Suprapubic skin (tissue), 4 donors: ENCODE data around the gene TPD52L2. TPM values are rescaled to one million over a fixed set of nuclear protein-coding genes. Genes with fewer than 3 reads are reported as not detected.

Experiments
- DNase-seq, 2 donors: peaks; one replicate each; pipeline ENCODE4 v3.0.0-alpha.2; 2019; ENCODE audit warnings: low spot score in 2 of 2
- H3K27ac ChIP-seq: fragments of 200-600 bp; sonication (generic); one replicate; pipeline ENCODE4 v1.5.1; 2019
- H3K27me3 ChIP-seq: fragments of 200-600 bp; sonication (generic); one replicate; pipeline ENCODE4 v1.5.1; 2019
- H3K36me3 ChIP-seq: fragments of 200-600 bp; sonication (generic); one replicate; pipeline ENCODE4 v1.5.1; 2019
- H3K4me1 ChIP-seq: fragments of 200-600 bp; sonication (generic); one replicate; pipeline ENCODE4 v1.5.1; 2019
- H3K4me3 ChIP-seq: fragments of 200-600 bp; sonication (generic); one replicate; pipeline ENCODE4 v1.5.1; 2019; ENCODE audit warnings: mild to moderate bottlenecking
- H3K9me3 ChIP-seq: fragments of 200-600 bp; sonication (generic); one replicate; pipeline ENCODE4 v1.5.1; 2019
- EP300 ChIP-seq: sonication (generic); formaldehyde crosslinking; IDR thresholded peaks from one replicate; pipeline ENCODE4 v1.6.1; 2017; ENCODE audit warnings: antibody characterized with exemption
- POLR2A ChIP-seq, 2 donors: fragments of 450-650 bp; IDR thresholded peaks; one replicate each; pipeline ENCODE4 v1.6.1; 2017; ENCODE audit warnings: antibody characterized with exemption in 2 of 2, mild to moderate bottlenecking in 2 of 2, moderate library complexity in 2 of 2
- POLR2AphosphoS5 ChIP-seq, 3 donors: sonication (generic); formaldehyde crosslinking; IDR thresholded peaks; one replicate each; pipeline ENCODE4 v1.6.1; 2017; ENCODE audit warnings: antibody characterized with exemption in 3 of 3
- WGBS: methylation state at CpG from one replicate; pipeline ENCODE4 v1.1.5; 2018; 5-methylcytosine and 5-hydroxymethylcytosine counted together
- total RNA-seq, 4 donors: library from RNA; depleted of rRNA; stranded (reverse); fragments of >200 nt; gene quantifications; one replicate each; pipeline ENCODE4 v1.1.0, GENCODE V29; 2016
- TF ChIP-seq, protein P1 (sequence below), 2 donors: fragments of 200-600 bp in 1 of 2; fragments of 450-650 bp in 1 of 2; sonication (generic) in 1 of 2; IDR thresholded peaks; one replicate each; pipeline ENCODE4 v1.5.1; 2016 to 2019; ENCODE audit warnings: antibody characterized with exemption in 2 of 2, mild to moderate bottlenecking in 1 of 2, moderate library complexity in 1 of 2

The TPD52L2 gene
- total RNA-seq, 4 donors from 2014 or later = 66.5 to 87.4 (median 74.1) TPM

DNA sequence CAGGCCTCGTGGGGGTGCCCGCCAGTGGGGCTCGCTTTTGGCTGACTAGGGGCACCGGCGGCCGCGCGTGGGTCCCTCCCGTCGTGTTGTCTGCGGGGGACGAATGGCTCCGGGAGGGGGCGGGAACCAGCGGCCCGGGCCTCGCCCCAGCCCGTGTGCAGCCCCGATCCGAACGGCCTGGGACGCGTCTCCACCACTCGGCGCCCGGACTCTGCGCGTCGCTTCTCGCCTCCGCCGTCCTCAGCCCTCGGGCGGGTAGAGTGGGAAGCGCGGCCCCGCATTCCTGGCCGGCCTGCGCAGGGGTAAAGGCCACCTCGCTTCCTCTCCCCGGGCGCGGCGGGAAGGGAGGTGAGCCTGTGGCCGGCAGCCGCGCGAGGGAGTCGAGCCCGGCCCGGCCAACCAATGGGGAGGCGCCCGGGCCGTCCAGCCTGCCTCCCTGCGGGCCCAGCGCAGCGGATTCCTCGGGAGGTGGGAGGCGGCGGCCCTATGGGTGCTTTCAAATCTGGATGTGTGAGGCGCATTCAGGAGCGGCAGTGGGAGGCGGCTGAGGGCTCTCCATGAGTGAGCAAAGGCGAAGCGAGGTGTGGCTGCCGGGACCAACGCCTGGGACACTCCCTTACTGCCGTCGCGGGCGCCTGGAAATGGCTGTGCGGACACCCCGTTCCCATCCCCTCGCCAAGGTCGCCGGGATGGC is 32.9 kb upstream of the TPD52L2 start:
- Histone ChIP-seq H3K4me3 (peak overlapping the region; percentile 59), H3K4me1 (peaks cover 47% of the 10 kb centered on the region), H3K27me3 (no peaks in the 10 kb centered on the region), H3K9me3 (no peaks in the 10 kb centered on the region), H3K27ac (peak overlapping the region; percentile 36), H3K36me3 (no peaks in the 10 kb centered on the region)
- TF ChIP-seq POLR2AphosphoS5 (IDR thresholded peaks at IDR 0.05) (no peak), POLR2A (IDR thresholded peaks at IDR 0.05) (no peak), EP300 (no peak)
- TF ChIP-seq, protein P1, sequence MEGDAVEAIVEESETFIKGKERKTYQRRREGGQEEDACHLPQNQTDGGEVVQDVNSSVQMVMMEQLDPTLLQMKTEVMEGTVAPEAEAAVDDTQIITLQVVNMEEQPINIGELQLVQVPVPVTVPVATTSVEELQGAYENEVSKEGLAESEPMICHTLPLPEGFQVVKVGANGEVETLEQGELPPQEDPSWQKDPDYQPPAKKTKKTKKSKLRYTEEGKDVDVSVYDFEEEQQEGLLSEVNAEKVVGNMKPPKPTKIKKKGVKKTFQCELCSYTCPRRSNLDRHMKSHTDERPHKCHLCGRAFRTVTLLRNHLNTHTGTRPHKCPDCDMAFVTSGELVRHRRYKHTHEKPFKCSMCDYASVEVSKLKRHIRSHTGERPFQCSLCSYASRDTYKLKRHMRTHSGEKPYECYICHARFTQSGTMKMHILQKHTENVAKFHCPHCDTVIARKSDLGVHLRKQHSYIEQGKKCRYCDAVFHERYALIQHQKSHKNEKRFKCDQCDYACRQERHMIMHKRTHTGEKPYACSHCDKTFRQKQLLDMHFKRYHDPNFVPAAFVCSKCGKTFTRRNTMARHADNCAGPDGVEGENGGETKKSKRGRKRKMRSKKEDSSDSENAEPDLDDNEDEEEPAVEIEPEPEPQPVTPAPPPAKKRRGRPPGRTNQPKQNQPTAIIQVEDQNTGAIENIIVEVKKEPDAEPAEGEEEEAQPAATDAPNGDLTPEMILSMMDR (IDR thresholded peaks at IDR 0.05) = no peak
- peak in 1 of 2 donors; percentile 69 for DNase-seq
- WGBS = no CpG with 5 or more reads among the region's 76 CpGs

DNA sequence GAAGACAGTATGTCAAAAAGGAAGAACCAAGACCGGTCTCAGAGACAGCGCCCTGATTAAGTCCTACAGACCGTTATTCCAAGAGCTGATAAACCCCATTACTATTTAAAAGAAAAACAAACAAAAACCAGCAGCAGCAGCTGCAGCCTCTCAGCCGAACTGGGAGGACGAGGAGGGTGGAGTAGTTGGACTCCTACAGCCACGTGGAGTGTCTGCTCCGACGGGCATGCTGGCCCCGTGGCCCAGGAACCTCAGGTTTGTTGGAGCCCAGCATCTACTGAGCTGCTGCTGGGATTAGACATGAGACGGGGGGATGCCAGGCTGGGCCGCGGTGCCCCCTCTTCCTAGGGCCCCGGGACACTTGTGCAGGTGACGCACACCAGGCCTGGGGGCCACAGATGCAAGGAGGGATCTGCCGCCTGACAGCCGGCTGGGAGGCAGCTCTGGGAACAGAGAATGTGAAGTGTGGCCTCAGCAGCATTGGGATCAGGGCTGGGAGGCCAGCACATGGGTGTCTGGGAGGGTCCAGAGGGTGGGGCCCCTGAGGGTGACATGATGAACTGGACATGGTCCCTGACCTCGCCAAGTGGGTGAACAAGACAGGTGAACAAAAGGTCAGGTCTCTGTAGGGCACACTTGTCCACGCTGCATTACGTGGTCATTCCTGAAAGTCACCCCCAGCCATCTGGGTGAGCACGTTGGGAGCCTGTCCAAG is 31.1 kb upstream of the TPD52L2 start:
- no peak for DNase-seq
- no peaks in the 10 kb centered on the region for H3K27me3 ChIP-seq
- TF ChIP-seq POLR2A (IDR thresholded peaks at IDR 0.05) = no peak
- 80% methylated on average over 16 of the region's 20 CpGs for WGBS
- no peak overlapping the region for H3K27ac ChIP-seq
- peaks cover 47% of the 10 kb centered on the region for H3K4me1 ChIP-seq
- H3K4me3 ChIP-seq = no peak overlapping the region
- no peaks in the 10 kb centered on the region for H3K9me3 ChIP-seq
- no peaks in the 10 kb centered on the region for H3K36me3 ChIP-seq

DNA sequence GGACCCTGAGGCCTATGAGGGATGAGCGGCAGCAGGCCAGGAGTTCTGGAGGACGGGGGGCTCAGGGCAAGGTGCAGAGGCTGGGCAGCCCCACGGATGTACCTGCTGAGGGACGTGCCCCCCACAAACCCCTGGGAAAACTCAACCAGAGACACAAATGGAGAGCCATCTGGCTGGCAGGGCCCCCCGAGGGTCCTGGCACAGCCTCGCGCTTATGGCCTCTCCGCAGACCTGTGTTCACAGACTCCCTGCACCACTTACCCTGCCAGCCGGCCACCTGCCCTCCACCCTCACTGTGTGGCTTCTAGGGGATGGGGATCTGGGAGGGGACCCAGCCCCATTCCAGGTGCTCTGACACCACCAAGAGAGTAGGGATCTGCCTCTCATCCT is 30.6 kb upstream of the TPD52L2 start:
- Histone ChIP-seq H3K27ac (no peak overlapping the region), H3K27me3 (no peaks in the 10 kb centered on the region), H3K36me3 (no peaks in the 10 kb centered on the region), H3K9me3 (no peaks in the 10 kb centered on the region), H3K4me3 (no peak overlapping the region), H3K4me1 (peaks cover 44% of the 10 kb centered on the region)
- no peak for TF ChIP-seq POLR2A (IDR thresholded peaks at IDR 0.05)
- no peak for TF ChIP-seq POLR2AphosphoS5 (IDR thresholded peaks at IDR 0.05)
- TF ChIP-seq EP300 = no peak
- TF ChIP-seq, protein P1 (IDR thresholded peaks at IDR 0.05) = no peak
- no peak for DNase-seq
- no CpG with 5 or more reads among the region's 9 CpGs for WGBS

DNA sequence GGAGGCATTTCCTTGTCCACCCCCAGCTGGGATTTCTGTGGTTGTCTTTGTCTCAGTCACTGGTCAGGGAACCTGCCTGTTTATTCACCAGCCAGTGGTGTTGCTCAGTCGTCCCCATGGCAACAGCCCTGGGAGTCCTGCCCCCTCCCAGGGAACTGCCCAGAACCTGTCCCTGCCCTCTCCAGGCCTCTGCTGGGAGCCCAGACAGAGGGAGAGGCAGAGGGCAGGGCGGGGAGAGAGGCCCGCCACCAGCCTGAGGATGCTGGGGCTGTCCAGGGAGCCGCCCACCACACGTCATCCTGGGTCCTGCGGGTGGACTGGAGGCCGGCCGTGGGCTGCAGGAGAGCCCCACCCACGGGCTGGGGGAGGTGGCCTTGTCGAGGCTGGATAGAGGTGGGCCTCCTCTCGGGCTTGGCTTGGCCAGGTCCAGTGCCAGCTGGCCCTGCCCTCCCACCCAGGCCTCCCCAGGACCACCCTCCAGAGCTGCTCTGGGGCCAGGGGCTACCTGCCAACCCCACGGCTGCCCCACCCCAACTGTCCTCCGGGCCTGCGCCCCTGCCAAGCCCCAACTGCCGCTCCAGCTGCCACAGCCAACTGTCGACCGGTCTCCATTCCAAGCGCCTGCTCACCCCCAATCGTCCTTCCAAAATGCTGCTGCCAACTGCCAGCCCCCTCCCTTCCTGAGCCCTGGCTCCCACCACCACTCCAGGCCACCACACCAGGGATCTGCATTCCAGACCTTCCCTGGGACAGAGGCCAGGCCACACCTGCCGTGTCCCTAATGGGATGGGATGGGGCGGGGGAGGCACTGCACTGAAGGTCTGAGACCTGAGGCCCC is 29.8 kb upstream of the TPD52L2 start:
- H3K4me1 ChIP-seq = peaks cover 37% of the 10 kb centered on the region
- peak in 1 of 2 donors; percentile 86 for DNase-seq
- TF ChIP-seq, protein P1 (IDR thresholded peaks at IDR 0.05) = no peak
- no peak for TF ChIP-seq EP300
- TF ChIP-seq POLR2AphosphoS5 (IDR thresholded peaks at IDR 0.05) = no peak
- TF ChIP-seq POLR2A (IDR thresholded peaks at IDR 0.05) = no peak
- 6% methylated on average over 2 of the region's 21 CpGs for WGBS
- no peaks in the 10 kb centered on the region for H3K27me3 ChIP-seq
- H3K36me3 ChIP-seq = no peaks in the 10 kb centered on the region
- no peak overlapping the region for H3K4me3 ChIP-seq
- no peaks in the 10 kb centered on the region for H3K9me3 ChIP-seq
- peak overlapping the region; percentile 24 for H3K27ac ChIP-seq

DNA sequence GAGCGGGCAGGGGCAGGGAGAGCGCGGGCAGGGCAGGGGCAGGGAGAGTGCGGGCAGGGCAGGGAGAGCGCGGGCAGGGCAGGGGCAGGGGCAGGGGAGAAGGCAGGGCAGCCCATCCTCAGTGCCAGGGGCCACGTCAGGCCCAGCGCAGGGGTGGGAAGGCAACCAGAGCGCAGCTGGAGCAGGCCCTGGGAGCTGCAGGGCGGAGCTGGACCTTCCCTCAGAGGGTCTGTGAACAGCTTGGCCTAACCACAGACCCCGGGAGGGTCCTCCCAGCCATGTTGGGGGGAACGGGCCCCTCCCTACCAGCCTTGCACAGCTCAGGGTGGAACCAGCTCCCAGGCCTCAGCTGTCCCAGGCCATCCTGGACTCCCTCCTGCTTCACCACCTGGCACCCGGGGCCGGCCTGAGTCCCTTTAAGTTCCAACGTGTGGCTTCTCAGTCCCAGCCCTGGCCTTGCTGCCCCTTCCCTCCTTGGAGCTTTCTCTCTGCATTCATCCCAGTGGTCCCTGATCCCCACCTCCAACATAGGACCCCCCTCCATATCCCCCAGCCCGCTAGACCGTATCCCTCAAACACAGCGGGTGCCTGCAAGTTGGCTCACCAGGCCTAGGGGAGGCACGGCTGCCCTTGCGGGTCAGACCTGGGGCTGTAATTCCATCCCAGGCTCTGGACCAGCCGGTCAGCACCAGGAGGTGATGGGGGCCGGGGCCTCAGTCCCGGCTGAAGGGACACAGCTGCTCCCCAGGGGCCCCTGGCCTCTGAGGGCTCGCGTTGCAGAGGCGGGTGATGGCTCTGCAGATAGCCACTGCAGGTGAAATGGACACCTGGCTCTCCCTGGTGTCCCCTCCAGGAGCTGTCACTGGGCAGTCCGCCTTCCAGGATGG is 28.4 kb upstream of the TPD52L2 start:
- Histone ChIP-seq H3K27ac (no peak overlapping the region), H3K9me3 (no peaks in the 10 kb centered on the region), H3K4me3 (no peak overlapping the region), H3K4me1 (peaks cover 30% of the 10 kb centered on the region), H3K36me3 (no peaks in the 10 kb centered on the region), H3K27me3 (no peaks in the 10 kb centered on the region)
- no peak for DNase-seq
- TF ChIP-seq POLR2AphosphoS5 (IDR thresholded peaks at IDR 0.05) = no peak
- no peak for TF ChIP-seq POLR2A (IDR thresholded peaks at IDR 0.05)
- no peak for TF ChIP-seq EP300
- TF ChIP-seq, protein P1 (IDR thresholded peaks at IDR 0.05) = no peak
- 90% methylated on average over 14 of the region's 27 CpGs for WGBS
